ENCODE measurements around the gene APOBEC3B. TPM values are rescaled to one million over a fixed set of nuclear protein-coding genes. Genes with fewer than 3 reads are reported as not detected.
"Not testable (repeated sequence)": the region's sequence is repeated elsewhere in the genome, so short reads cannot be mapped to it uniquely, and the experiment has no call there.

The APOBEC3B gene
- total RNA-seq, 1 donor from 2014 or later: 17.0 TPM

GRCh38 chr22:38997518-38997917 lies 15.4 kb downstream of the APOBEC3B start:
- intact Hi-C loops (cut with micrococcal nuclease): no loop called here
- H3K27ac Mint-ChIP-seq: no peak overlapping the region
- H3K27me3 Mint-ChIP-seq (ENCODE audit: low read depth): peaks cover 9% of the 10 kb centered on the region
- no peak overlapping the region for H3K4me3 Mint-ChIP-seq (ENCODE audit: low read depth)
- DNase-seq (ENCODE audit: low spot score): no peak
- H3K9me3 Mint-ChIP-seq: peaks cover 5% of the 10 kb centered on the region
- peaks cover 2% of the 10 kb centered on the region for H3K4me1 Mint-ChIP-seq (ENCODE audit: low read depth)
- no peaks in the 10 kb centered on the region for H3K36me3 Mint-ChIP-seq (ENCODE audit: low read depth)

GRCh38 chr22:39003165-39003638 lies 21.1 kb downstream of the APOBEC3B start:
- Mint-ChIP-seq H3K9me3 (peaks cover 2% of the 10 kb centered on the region), H3K27me3 (ENCODE audit: low read depth) (peaks cover 10% of the 10 kb centered on the region), H3K4me3 (ENCODE audit: low read depth) (no peak overlapping the region), H3K4me1 (ENCODE audit: low read depth) (peaks cover 5% of the 10 kb centered on the region), H3K27ac (no peak overlapping the region), H3K36me3 (ENCODE audit: low read depth) (no peaks in the 10 kb centered on the region)
- peak; percentile 66 for DNase-seq (ENCODE audit: low spot score)
- intact Hi-C loops (cut with micrococcal nuclease): loop anchor here (1.0 kb wide), 2 partner anchors 30 to 133 kb away; no protein-coding TSS in a partner anchor

- DNase-seq (ENCODE audit: low spot score): no peak
- intact Hi-C loops (cut with micrococcal nuclease): no loop called here
- Mint-ChIP-seq H3K27me3 (ENCODE audit: low read depth) (peaks cover 3% of the 10 kb centered on the region), H3K27ac (no peak overlapping the region), H3K4me3 (ENCODE audit: low read depth) (no peak overlapping the region), H3K9me3 (no peaks in the 10 kb centered on the region), H3K36me3 (ENCODE audit: low read depth) (no peaks in the 10 kb centered on the region), H3K4me1 (ENCODE audit: low read depth) (peaks cover 5% of the 10 kb centered on the region)
These were observed 25.0 kb downstream of the APOBEC3B start for GRCh38 chr22:39007177-39007576.

- H3K9me3 Mint-ChIP-seq; intact Hi-C loops (cut with micrococcal nuclease); H3K27me3 Mint-ChIP-seq (ENCODE audit: low read depth); DNase-seq (ENCODE audit: low spot score); H3K4me3 Mint-ChIP-seq (ENCODE audit: low read depth); H3K4me1 Mint-ChIP-seq (ENCODE audit: low read depth); H3K36me3 Mint-ChIP-seq (ENCODE audit: low read depth); H3K27ac Mint-ChIP-seq: not testable (repeated sequence)
These were observed 26.2 kb downstream of the APOBEC3B start for GRCh38 chr22:39008271-39008850.

- no peak for DNase-seq (ENCODE audit: low spot score)
- Mint-ChIP-seq H3K9me3 (no peaks in the 10 kb centered on the region), H3K4me1 (ENCODE audit: low read depth) (peaks cover 12% of the 10 kb centered on the region), H3K36me3 (ENCODE audit: low read depth) (peaks cover 8% of the 10 kb centered on the region), H3K27ac (no peak overlapping the region), H3K4me3 (ENCODE audit: low read depth) (no peak overlapping the region), H3K27me3 (ENCODE audit: low read depth) (no peaks in the 10 kb centered on the region)
- intact Hi-C loops (cut with micrococcal nuclease): loop anchor here (5.0 kb wide), 1 partner anchor 81 kb away; no protein-coding TSS in a partner anchor
These were observed 28.8 kb downstream of the APOBEC3B start for GRCh38 chr22:39010946-39011345.

GRCh38 chr22:39012533-39013511 lies 30.7 kb downstream of the APOBEC3B start:
- intact Hi-C loops (cut with micrococcal nuclease): loop anchor here (5.0 kb wide), 1 partner anchor 79 kb away; no protein-coding TSS in a partner anchor
- Mint-ChIP-seq H3K36me3 (ENCODE audit: low read depth) (peaks cover 17% of the 10 kb centered on the region), H3K4me1 (ENCODE audit: low read depth) (peaks cover 16% of the 10 kb centered on the region), H3K4me3 (ENCODE audit: low read depth) (peak overlapping the region; percentile 14), H3K9me3 (no peaks in the 10 kb centered on the region), H3K27me3 (ENCODE audit: low read depth) (no peaks in the 10 kb centered on the region), H3K27ac (no peak overlapping the region)
- no peak for DNase-seq (ENCODE audit: low spot score)

- peak overlapping the region; percentile 98 for H3K27ac Mint-ChIP-seq
- peaks cover 19% of the 10 kb centered on the region for H3K4me1 Mint-ChIP-seq (ENCODE audit: low read depth)
- not testable (repeated sequence) for H3K27me3 Mint-ChIP-seq (ENCODE audit: low read depth); DNase-seq (ENCODE audit: low spot score); H3K9me3 Mint-ChIP-seq
- H3K4me3 Mint-ChIP-seq (ENCODE audit: low read depth): peak overlapping the region; percentile 92
- intact Hi-C loops (cut with micrococcal nuclease): loop anchor here (5.0 kb wide), 1 partner anchor 79 kb away; no protein-coding TSS in a partner anchor
- peaks cover 21% of the 10 kb centered on the region for H3K36me3 Mint-ChIP-seq (ENCODE audit: low read depth)
These were observed 31.4 kb downstream of the APOBEC3B start for GRCh38 chr22:39013561-39013941.

- peak within 1 kb of the TSS; percentile 98 for H3K27ac Mint-ChIP-seq
- peaks cover 19% of the 10 kb centered on the region for H3K4me1 Mint-ChIP-seq (ENCODE audit: low read depth)
- no peaks in the 10 kb centered on the region for H3K27me3 Mint-ChIP-seq (ENCODE audit: low read depth)
- peak within 1 kb of the TSS; percentile 92 for H3K4me3 Mint-ChIP-seq (ENCODE audit: low read depth)
- peaks cover 22% of the 10 kb centered on the region for H3K36me3 Mint-ChIP-seq (ENCODE audit: low read depth)
- intact Hi-C loops (cut with micrococcal nuclease): loop anchor here (2.0 to 5.0 kb wide), 2 partner anchors 78 to 103 kb away; no protein-coding TSS in a partner anchor
- peak; percentile 83 for DNase-seq (ENCODE audit: low spot score)
- no peaks in the 10 kb centered on the region for H3K9me3 Mint-ChIP-seq
These were observed 32.0 kb downstream of the APOBEC3B start, which contains the start of gene APOBEC3C for GRCh38 chr22:39013942-39014722. APOBEC3C (plus strand) TSS chr22:39014257; CDS start chr22:39014363, 106 bp downstream.

GRCh38 chr22:39014723-39015121 lies 32.6 kb downstream of the APOBEC3B start:
- Mint-ChIP-seq H3K4me1 (ENCODE audit: low read depth) (peaks cover 21% of the 10 kb centered on the region), H3K27ac (peak overlapping the region; percentile 98), H3K4me3 (ENCODE audit: low read depth) (peak overlapping the region; percentile 92), H3K36me3 (ENCODE audit: low read depth) (peaks cover 22% of the 10 kb centered on the region)
- H3K27me3 Mint-ChIP-seq (ENCODE audit: low read depth); DNase-seq (ENCODE audit: low spot score); H3K9me3 Mint-ChIP-seq: not testable (repeated sequence)
- intact Hi-C loops (cut with micrococcal nuclease): loop anchor here (2.0 to 5.0 kb wide), 2 partner anchors 78 to 102 kb away; no protein-coding TSS in a partner anchor

- Mint-ChIP-seq H3K4me3 (ENCODE audit: low read depth) (peak overlapping the region; percentile 54), H3K27ac (no peak overlapping the region), H3K27me3 (ENCODE audit: low read depth) (no peaks in the 10 kb centered on the region), H3K4me1 (ENCODE audit: low read depth) (peaks cover 27% of the 10 kb centered on the region), H3K36me3 (ENCODE audit: low read depth) (peaks cover 34% of the 10 kb centered on the region), H3K9me3 (no peaks in the 10 kb centered on the region)
- DNase-seq (ENCODE audit: low spot score): no peak
- intact Hi-C loops (cut with micrococcal nuclease): no loop called here
These were observed 34.4 kb downstream of the APOBEC3B start for GRCh38 chr22:39016592-39016991.

GRCh38 chr22:39017596-39018365 lies 35.6 kb downstream of the APOBEC3B start:
- peaks cover 32% of the 10 kb centered on the region for H3K4me1 Mint-ChIP-seq (ENCODE audit: low read depth)
- H3K27me3 Mint-ChIP-seq (ENCODE audit: low read depth): no peaks in the 10 kb centered on the region
- DNase-seq (ENCODE audit: low spot score): no peak
- H3K9me3 Mint-ChIP-seq: no peaks in the 10 kb centered on the region
- peak overlapping the region; percentile 23 for H3K4me3 Mint-ChIP-seq (ENCODE audit: low read depth)
- peak overlapping the region; percentile 43 for H3K27ac Mint-ChIP-seq
- intact Hi-C loops (cut with micrococcal nuclease): no loop called here
- peaks cover 43% of the 10 kb centered on the region for H3K36me3 Mint-ChIP-seq (ENCODE audit: low read depth)

Measured in activated T-helper 2 cell treated with anti-CD3 and anti-CD28 coated beads, Interferon-gamma antibody, Interleukin-2, Interleukin-4, amounts not matched to agents 10 μg/mL and 5 μg/mL and 100 μg/mL, durations not matched to agents 14 hours and 24 hours and 36 hours (primary cell).